ENCODE results near the gene TRPC4AP.

The TRPC4AP gene

GRCh38 chr20:34997131-34997561, 95.5 kb downstream of the TRPC4AP start:
- TF ChIP-seq GLIS3 (CRISPR knock-in tag; IDR thresholded peaks at IDR 0.05) (no peak), BACH2 (CRISPR knock-in tag; IDR thresholded peaks at IDR 0.05; ENCODE audit: borderline replicate concordance) (no peak), ZFP3 (CRISPR knock-in tag; IDR thresholded peaks at IDR 0.05) (no peak), PPARA (CRISPR knock-in tag; IDR thresholded peaks at IDR 0.05; ENCODE audit: borderline replicate concordance) (no peak), ISL1 (CRISPR knock-in tag; IDR thresholded peaks at IDR 0.05) (no peak), OSR1 (CRISPR knock-in tag; IDR thresholded peaks at IDR 0.05) (no peak)
- TF ChIP-seq, protein P1, sequence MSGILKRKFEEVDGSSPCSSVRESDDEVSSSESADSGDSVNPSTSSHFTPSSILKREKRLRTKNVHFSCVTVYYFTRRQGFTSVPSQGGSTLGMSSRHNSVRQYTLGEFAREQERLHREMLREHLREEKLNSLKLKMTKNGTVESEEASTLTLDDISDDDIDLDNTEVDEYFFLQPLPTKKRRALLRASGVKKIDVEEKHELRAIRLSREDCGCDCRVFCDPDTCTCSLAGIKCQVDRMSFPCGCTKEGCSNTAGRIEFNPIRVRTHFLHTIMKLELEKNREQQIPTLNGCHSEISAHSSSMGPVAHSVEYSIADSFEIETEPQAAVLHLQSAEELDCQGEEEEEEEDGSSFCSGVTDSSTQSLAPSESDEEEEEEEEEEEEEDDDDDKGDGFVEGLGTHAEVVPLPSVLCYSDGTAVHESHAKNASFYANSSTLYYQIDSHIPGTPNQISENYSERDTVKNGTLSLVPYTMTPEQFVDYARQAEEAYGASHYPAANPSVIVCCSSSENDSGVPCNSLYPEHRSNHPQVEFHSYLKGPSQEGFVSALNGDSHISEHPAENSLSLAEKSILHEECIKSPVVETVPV (CRISPR knock-in tag; IDR thresholded peaks at IDR 0.05), result no peak
- no peak for ATAC-seq

DNA sequence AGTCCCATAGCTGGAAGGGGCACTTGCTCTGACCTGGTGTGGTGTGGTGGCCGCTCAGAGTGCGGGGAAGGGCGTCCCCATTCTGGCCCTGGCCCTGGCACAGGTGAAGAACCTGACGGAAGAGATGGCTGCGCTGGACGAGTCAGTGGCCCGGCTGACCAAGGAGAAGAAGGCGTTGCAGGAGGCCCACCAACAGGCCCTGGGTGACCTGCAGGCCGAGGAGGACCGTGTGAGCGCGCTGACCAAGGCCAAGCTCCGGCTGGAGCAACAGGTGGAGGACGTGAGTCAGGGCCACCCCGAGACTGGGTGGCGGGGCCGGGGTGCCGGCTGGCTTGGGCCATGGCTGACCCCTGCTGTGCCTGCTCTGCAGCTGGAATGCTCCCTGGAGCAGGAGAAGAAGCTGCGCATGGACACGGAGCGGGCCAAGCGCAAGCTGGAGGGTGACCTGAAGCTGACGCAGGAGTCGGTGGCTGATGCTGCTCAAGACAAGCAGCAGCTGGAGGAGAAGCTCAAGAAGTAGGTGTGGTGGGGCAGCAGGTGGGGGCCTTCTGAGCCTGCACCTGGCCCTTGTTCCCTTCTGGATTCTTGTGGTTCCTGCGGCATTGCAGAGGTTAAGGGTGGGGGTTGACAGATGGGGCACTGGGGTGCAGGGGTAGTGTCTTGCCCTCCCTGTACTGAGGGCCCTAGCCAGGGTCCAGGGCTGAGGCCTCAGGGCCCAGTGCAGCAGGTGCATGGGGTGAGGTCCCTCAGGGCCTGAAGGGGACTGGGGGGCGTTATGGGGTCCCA, 96.2 kb downstream of the TRPC4AP start:
- no peak for ATAC-seq

More for the DNA sequence above, 96.2 kb downstream of the TRPC4AP start:
- TF ChIP-seq BACH2 (CRISPR knock-in tag; IDR thresholded peaks at IDR 0.05; ENCODE audit: borderline replicate concordance) (no peak), TCF4 (CRISPR knock-in tag; IDR thresholded peaks at IDR 0.05; ENCODE audit: borderline replicate concordance) (no peak), TOX (CRISPR knock-in tag; IDR thresholded peaks at IDR 0.05; ENCODE audit: borderline replicate concordance) (no peak), SNAI2 (CRISPR knock-in tag; IDR thresholded peaks at IDR 0.05) (no peak), POU6F1 (CRISPR knock-in tag; IDR thresholded peaks at IDR 0.05; ENCODE audit: borderline replicate concordance, low read depth) (no peak), GLIS3 (CRISPR knock-in tag; IDR thresholded peaks at IDR 0.05) (no peak), ZFP30 (CRISPR knock-in tag; IDR thresholded peaks at IDR 0.05) (no peak), OSR1 (CRISPR knock-in tag; IDR thresholded peaks at IDR 0.05) (no peak), TSHZ2 (CRISPR knock-in tag; IDR thresholded peaks at IDR 0.05) (no peak), PATZ1 (CRISPR knock-in tag; IDR thresholded peaks at IDR 0.05; ENCODE audit: borderline replicate concordance) (no peak), ZC3H10 (CRISPR knock-in tag; IDR thresholded peaks at IDR 0.05) (no peak), PPARA (CRISPR knock-in tag; IDR thresholded peaks at IDR 0.05; ENCODE audit: borderline replicate concordance) (no peak), ESRRG (CRISPR knock-in tag; IDR thresholded peaks at IDR 0.05) (no peak), ZNF565 (CRISPR knock-in tag; conservative IDR thresholded peaks at IDR 0.05; ENCODE audit: low read depth) (no peak), ARNTL (CRISPR knock-in tag; IDR thresholded peaks at IDR 0.05; ENCODE audit: borderline replicate concordance, low read depth) (no peak), ISL1 (CRISPR knock-in tag; IDR thresholded peaks at IDR 0.05) (no peak), ZNF8 (CRISPR knock-in tag; IDR thresholded peaks at IDR 0.05) (no peak), CSDC2 (CRISPR knock-in tag; IDR thresholded peaks at IDR 0.05) (no peak), CREB5 (CRISPR knock-in tag; IDR thresholded peaks at IDR 0.05; ENCODE audit: low read depth) (no peak)
- TF ChIP-seq, protein P1 (CRISPR knock-in tag; IDR thresholded peaks at IDR 0.05), result no peak
